GM19324 (cell line): Measurements from ENCODE around the gene TANGO2.

Experiments
- ATAC-seq: cut with Tn5 transposase; IDR thresholded peaks from one replicate; pipeline ENCODE4 v1.9.1; 2021; ENCODE audit warnings: mild to moderate bottlenecking, moderate library complexity; ENCODE audit not compliant: unreplicated experiment, low FRiP score

The TANGO2 gene

GRCh38 chr22:20083157-20083890 lies 62.4 kb downstream of the TANGO2 start:
- ATAC-seq, result no peak

GRCh38 chr22:20083891-20084546 lies 63.1 kb downstream of the TANGO2 start:
- no peak for ATAC-seq

GRCh38 chr22:20084547-20085413 lies 63.9 kb downstream of the TANGO2 start:
- no peak for ATAC-seq

DNA sequence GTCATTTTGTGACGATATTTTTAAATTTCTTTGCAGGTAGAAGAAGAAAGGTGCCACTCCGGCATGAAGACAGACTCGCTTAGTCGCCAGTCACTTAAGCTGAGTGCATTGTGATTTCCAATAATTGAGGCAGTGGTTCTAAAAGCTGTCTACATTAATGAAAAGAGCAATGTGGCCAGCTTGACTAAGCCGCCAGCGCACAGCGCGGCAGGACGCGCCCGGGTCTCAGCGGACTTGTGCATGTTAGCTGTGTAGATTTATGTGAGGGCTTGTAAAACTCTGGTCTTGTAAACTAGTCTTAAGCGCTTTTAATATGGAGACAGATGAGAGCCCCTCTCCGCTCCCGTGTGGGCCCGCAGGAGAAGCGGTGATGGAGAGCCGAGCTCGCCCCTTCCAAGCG lies 64.7 kb downstream of the TANGO2 start:
- no peak for ATAC-seq

GRCh38 chr22:20086101-20086599 lies 65.2 kb downstream of the TANGO2 start:
- ATAC-seq, result no peak

DNA sequence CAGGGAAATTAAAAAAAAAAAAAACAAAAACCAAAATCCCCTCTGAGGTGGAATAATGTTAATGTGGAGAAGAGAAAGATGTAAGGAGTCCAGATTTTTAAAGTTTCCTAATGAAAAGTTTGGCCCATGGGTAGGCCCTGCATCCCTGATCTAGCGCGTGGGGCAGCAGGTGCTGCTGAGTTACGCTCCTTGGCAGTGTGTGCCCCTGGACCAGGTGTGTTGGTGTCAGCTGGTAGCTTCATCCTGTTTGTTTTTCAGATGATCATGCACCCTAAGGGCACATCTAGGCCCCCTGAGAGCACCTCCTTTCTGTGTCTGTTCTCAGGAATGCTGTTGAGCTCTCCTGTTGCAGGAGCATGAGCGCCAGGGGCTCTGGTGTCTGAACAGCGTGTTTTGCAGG lies 65.9 kb downstream of the TANGO2 start:
- no peak for ATAC-seq

DNA sequence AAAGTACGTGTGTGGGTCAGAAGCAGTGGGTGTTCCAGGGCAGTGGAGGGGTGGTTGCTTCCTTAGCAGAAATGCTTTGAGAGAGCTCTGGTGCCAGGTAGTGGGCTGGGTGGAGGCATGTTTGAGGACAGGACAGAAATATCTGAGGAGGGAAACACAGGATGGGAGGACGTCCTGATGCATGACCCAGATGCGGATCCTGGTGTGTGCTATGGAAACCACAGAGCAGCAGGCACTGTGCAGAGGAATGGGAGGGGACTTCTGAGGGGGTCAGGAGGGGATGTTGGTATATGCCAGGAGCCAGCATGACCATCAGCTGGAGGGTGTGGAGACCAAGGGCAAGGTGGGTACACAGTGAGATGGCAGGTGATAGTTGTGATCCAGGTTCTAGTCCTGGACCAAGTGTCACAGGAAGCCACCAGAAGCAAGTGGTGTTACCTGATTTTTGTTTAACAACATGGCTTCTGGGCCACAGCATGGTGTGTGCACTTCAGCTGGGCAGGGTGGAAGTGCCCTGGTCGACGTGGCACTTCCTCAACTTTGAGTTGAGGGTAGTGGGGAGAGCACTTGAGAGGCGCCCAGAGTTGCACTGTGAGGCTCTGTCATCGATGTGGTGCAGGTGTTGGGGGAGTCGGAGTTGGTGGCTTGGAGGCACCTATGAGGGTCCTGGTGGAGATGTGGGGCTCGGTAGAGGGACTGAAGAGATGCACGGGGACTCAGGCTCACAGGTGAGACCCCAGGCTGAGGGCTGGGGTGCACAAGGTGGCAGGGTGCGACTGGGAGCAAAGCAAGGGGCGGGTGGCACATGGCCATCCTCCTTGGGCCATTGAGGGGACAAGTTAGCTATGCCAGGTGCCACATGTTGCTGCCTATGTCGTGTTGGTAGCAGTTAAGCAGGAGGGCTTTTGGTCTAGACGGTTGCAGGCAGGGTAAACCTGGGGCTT lies 66.7 kb downstream of the TANGO2 start:
- ATAC-seq, result no peak

GRCh38 chr22:20088263-20088648 lies 67.3 kb downstream of the TANGO2 start:
- no peak for ATAC-seq

GRCh38 chr22:20089226-20089976 lies 68.5 kb downstream of the TANGO2 start:
- ATAC-seq, result no peak

DNA sequence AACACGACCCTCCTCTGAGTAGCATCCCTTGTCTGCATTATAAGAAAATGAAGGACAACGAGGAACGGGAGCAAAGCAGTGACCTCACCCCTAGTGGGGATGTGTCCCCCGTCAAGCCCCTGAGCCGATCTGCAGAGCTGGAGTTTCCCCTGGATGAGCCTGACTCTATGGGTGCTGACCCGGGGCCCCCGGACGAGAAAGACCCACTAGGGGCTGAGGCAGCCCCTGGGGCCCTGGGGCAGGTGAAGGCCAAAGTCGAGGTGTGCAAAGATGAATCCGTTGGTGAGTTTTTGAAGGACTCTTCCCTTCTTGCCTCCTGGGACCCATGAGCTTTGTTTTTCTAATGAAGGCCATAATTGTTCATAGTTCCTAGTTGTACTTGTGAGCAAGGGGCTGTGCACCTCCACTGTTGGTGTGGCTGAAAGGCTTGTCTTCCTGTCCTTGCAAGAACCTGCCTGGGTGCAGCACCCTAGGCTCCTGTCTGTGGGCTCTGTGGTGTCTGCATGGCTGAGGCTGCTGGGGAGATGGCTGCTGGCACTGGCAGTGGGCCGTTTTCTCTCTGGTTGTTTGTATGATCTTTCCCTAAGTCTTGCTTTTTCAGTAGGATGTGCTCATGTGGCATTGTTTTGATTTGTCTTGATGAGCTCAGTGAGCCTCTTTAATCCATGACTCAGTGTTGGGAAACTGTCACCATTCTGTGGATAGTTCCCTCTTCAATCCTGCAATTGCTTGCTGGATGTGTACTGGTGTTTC lies 69.2 kb downstream of the TANGO2 start:
- no peak for ATAC-seq

- no peak for ATAC-seq
These were observed 69.9 kb downstream of the TANGO2 start for GRCh38 chr22:20090730-20091240.

- ATAC-seq, result no peak
These were observed 71.0 kb downstream of the TANGO2 start for GRCh38 chr22:20091690-20092476.

DNA sequence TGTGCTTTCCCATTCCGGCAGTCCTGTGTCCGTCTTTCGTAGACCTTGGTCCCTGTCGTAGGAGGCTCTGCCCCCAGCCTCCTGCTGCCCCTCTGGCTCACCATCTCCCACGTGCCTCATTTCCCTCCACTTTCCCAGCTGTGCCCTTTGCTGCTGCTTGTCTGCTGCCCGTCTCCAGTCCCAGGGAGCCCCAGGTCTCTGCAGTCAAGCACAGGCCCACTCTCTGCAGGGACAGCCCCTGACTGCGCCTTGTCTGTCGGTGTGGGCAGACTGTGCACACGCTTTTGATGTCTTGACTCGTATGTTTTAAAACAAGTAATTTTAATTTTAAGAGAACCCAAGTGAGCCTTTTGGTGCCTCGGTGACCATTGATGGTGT lies 71.6 kb downstream of the TANGO2 start:
- ATAC-seq, result no peak

- no peak for ATAC-seq
These were observed 72.7 kb downstream of the TANGO2 start for GRCh38 chr22:20093418-20094196.

- ATAC-seq, result no peak
These were observed 73.4 kb downstream of the TANGO2 start for GRCh38 chr22:20094197-20094807.

DNA sequence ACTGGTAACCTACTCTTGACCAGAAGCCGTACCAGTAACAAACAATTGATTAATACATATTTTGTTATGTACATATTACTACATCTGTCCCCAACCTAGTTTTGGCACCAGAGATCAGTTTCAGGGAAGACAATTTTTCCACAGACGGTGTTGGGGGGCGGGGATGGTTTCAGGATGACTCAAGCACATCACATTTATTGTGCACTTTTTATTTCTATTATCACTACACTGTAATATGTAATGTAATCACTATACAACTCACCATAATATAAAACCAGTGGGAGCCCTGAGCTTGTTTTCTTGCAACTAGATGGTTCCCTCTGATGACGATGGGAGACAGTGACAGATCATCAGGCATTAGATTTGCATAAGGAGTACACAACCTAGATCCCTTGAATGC lies 74.6 kb downstream of the TANGO2 start:
- ATAC-seq, result no peak
